Measurements from ENCODE around the gene A4GALT.

The A4GALT gene, protein sequence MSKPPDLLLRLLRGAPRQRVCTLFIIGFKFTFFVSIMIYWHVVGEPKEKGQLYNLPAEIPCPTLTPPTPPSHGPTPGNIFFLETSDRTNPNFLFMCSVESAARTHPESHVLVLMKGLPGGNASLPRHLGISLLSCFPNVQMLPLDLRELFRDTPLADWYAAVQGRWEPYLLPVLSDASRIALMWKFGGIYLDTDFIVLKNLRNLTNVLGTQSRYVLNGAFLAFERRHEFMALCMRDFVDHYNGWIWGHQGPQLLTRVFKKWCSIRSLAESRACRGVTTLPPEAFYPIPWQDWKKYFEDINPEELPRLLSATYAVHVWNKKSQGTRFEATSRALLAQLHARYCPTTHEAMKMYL

DNA sequence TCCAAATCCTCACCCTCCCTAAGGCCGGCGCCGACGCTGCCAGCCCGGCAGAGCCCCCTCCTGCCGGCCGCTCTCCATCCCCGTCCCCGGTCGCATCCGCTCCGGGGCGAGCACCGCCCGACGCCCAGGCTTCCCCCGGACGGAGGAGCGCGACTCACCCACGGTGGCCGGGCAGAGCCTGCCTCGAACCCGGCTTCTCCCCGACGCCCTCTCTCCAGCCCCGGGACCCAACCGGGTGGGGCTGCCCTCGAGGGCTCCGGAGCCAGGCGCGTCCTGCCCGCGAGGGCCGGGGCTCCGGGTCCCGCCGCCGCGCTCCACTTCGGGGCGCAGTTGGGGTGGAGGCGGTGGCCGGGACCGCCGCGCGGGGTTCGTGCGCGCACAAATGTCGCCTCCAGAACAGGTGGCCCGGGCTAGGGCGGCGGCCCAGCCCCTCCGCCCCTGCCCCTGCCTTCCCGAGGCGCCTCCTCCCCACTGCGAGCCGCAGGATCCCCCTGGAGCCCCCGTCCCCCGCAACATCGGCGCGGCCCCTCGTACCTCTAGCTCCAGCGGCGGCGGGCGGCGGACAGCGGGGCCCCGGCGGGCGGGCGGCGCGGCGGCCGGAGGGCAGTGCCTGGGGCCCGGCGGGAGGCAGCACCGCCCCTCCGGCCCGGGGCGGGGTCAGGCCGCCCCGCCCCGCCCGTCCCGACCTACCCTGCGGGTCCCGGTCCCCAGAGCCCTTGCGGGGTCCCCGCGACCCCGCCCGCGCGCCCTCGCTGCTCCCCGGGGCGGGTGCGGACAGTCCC lies at the start of gene A4GALT:
TSS of gene A4GALT (minus strand) at position 608 of the 782 bp plus-strand sequence. CDS start 26,919 bp downstream, outside the sequence.
- TF ChIP-seq, protein P1, sequence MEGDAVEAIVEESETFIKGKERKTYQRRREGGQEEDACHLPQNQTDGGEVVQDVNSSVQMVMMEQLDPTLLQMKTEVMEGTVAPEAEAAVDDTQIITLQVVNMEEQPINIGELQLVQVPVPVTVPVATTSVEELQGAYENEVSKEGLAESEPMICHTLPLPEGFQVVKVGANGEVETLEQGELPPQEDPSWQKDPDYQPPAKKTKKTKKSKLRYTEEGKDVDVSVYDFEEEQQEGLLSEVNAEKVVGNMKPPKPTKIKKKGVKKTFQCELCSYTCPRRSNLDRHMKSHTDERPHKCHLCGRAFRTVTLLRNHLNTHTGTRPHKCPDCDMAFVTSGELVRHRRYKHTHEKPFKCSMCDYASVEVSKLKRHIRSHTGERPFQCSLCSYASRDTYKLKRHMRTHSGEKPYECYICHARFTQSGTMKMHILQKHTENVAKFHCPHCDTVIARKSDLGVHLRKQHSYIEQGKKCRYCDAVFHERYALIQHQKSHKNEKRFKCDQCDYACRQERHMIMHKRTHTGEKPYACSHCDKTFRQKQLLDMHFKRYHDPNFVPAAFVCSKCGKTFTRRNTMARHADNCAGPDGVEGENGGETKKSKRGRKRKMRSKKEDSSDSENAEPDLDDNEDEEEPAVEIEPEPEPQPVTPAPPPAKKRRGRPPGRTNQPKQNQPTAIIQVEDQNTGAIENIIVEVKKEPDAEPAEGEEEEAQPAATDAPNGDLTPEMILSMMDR (conservative IDR thresholded peaks at IDR 0.05; ENCODE audit: low read depth, low read length), result no peak
- DNase-seq (ENCODE audit: low read depth), result no peak
- peak within 1 kb of the TSS; percentile 66 for H3K4me3 ChIP-seq (ENCODE audit: low read depth, low read length)

DNA sequence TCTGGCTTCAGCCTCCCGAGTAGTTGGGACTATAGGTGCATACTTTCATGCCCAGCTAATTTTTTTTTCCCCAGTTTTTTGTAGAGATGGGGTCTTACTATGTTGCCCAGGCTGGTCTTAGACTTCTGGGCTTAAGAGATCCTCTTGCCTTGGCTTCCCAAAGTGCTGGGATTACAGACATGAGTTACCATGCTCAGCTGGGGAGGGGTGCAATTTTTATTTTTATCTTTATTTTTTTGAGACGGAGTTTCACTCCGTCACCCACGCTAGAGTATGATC lies 49.7 kb upstream of the A4GALT start:
- peak overlapping the region; percentile 31 for H3K4me3 ChIP-seq (ENCODE audit: low read depth, low read length)
- no peak for DNase-seq (ENCODE audit: low read depth)
- TF ChIP-seq, protein P1 (conservative IDR thresholded peaks at IDR 0.05; ENCODE audit: low read depth, low read length), result no peak

DNA sequence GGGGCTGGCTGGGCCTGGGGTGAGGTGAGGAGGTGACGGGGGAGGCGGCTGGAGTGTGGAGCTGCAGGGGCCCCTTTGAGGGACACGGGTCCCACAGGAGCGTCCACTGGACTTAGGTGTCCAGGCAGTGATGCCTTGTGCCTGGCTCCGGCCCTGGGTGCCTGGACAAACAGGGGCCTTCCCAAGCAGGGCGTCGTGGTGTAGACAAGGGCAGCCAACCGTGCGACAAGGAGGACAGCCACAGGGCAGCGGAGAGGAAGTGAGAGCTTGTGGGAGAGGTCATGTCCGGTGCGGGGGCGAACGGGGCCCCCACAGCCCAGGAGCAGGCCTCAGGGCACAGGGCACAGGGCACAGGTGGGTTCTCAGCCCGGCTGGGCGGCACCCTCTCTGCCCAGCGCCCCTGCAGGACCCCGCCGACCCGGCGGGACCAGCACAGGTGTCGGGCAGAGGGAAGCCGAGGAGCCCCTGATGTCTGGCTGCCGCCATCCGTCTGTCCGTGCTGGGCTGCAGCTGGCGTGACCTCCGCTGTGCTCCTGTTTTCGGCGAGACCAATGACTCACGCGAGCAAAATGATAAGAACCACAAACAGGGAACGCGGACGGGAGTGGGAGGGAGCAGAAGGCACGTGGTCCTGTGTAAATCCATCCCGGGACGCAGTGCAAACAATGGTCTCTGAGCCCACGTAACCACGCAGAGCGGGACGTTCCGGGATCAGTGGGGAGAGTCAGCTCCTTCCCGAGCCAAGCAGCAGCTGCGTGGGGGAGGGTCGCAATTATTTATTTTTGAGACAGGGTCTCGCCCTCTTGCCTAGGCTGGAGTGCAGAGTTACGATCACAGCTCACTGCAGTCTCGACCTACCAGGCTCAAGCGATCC lies 49.1 kb upstream of the A4GALT start:
- H3K4me3 ChIP-seq (ENCODE audit: low read depth, low read length), result peak overlapping the region; percentile 31
- DNase-seq (ENCODE audit: low read depth), result peak; percentile 89
- TF ChIP-seq, protein P1 (conservative IDR thresholded peaks at IDR 0.05; ENCODE audit: low read depth, low read length), result no peak

DNA sequence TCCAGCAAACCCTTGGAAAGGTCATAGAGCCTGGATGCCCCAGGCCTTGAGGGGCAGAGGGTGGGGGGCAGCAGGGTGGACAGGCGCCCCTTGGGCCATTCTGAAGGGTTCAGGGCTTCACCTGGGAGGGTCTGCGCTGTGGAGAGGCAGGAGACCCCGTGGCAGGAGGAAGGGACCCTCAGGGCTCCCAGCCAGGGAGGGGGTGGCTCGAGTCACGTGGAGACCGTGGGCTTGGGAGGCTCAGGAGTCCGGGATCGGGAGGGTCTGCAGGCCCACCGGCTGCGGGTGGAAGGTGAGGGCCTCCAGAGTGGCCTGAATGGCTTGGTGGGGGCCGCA lies 48.5 kb upstream of the A4GALT start:
- H3K4me3 ChIP-seq (ENCODE audit: low read depth, low read length), result no peak overlapping the region
- TF ChIP-seq, protein P1 (conservative IDR thresholded peaks at IDR 0.05; ENCODE audit: low read depth, low read length), result no peak
- DNase-seq (ENCODE audit: low read depth), result no peak

DNA sequence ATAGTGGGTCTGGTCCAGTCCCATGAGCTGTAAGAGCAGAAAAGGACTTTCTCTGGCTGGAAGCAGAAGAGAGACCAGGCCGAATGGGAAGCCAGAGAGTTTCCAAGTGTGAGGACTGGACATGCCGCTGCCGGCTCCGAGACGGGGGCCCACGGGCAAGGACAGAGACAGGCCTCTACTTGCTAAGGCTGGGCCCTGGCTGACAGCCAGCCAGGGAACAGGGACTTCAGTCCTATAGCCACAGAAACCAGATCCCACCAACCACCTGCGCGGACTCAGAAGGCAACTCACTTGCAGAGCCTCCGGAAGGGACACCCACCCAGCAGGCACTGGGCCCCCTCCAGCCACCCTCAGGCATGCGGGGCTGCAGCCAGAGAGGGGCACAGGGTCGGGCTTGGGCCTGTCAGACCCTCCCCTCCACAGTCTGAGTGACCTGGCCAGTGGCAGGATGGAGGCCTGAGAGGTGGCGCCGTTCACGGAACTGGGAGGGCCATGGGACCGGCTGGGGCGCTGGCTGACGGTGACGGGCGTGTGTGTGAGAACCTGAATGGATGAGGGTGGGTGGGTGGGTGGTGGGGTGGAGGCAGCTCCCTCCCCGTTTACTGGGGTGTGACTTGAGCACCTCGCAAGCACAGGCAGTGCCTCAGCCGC lies 47.8 kb upstream of the A4GALT start:
- no peak overlapping the region for H3K4me3 ChIP-seq (ENCODE audit: low read depth, low read length)
- TF ChIP-seq, protein P1 (conservative IDR thresholded peaks at IDR 0.05; ENCODE audit: low read depth, low read length), result no peak

DNA sequence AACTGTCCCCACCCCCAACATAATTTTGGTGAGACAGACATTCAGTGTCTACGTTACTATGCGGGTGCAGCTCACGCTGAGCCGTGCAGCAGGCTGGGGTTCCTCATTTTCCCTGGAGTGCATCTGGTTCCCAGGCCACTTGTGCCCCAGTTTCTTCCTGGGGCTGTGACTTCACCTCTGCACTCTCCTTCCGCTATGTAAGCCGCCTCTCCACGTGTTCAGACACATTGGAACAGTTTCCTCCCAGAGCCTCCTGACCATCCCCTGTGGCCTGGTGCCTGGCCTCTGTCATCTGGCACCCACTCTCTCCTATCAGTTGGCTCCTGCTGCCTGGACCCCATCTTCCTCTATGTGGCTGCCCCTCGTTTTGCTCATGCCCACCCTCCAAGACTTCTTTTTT lies 46.2 kb upstream of the A4GALT start:
- no peak for DNase-seq (ENCODE audit: low read depth)
- TF ChIP-seq, protein P1 (conservative IDR thresholded peaks at IDR 0.05; ENCODE audit: low read depth, low read length), result no peak
- no peak overlapping the region for H3K4me3 ChIP-seq (ENCODE audit: low read depth, low read length)

More for the DNA sequence above, 47.8 kb upstream of the A4GALT start:
- no peak for DNase-seq (ENCODE audit: low read depth)
